OCI-LY3 (cell line): ENCODE measurements around the gene CASP7.

ENCODE experiments used
- H2AFZ ChIP-seq: fragments of 200-600, 300-600 bp; shearing (Covaris generic); 2 replicates; pipeline ENCODE4 v1.6.0; 2014; ENCODE audit warnings: antibody characterized with exemption, low read depth, low read length
- H3K27ac ChIP-seq: fragments of 200-600, 300-600 bp; sonication (generic); 2 replicates; pipeline ENCODE4 v1.5.1; 2014; ENCODE audit warnings: mild to moderate bottlenecking, low read length, moderate library complexity, mixed read lengths
- H3K27me3 ChIP-seq: fragments of 200-600, 300-600 bp; sonication (generic); 2 replicates; pipeline ENCODE4 v1.6.1; 2014; ENCODE audit warnings: low read depth, low read length, mixed read lengths
- H3K36me3 ChIP-seq: fragments of 200-600, 300-600 bp; sonication (generic); replicated peaks from 2 replicates; pipeline ENCODE3; 2014; ENCODE audit warnings: low read depth, low read length, mixed read lengths
- H3K4me1 ChIP-seq: fragments of 300-600, 200-600 bp; sonication (generic); 2 replicates; pipeline ENCODE4 v1.6.1; 2014; ENCODE audit warnings: low read length, mixed read lengths
- H3K4me2 ChIP-seq: fragments of 200-600, 300-600 bp; sonication (generic); 2 replicates; pipeline ENCODE4 v1.6.1; 2014; ENCODE audit warnings: low read length, mixed read lengths
- H3K4me3 ChIP-seq: fragments of 300-600, 200-600 bp; sonication (generic); 2 replicates; pipeline ENCODE4 v1.5.1; 2014; ENCODE audit warnings: antibody characterized with exemption, mild to moderate bottlenecking, low read length, moderate library complexity
- H3K79me2 ChIP-seq: fragments of 300-600, 200-600 bp; shearing (Covaris generic); 2 replicates; pipeline ENCODE4 v1.6.1; 2014; ENCODE audit warnings: mild to moderate bottlenecking, low read length, mixed read lengths
- H3K9ac ChIP-seq: fragments of 300-600, 200-600 bp; shearing (Covaris generic); 2 replicates; pipeline ENCODE4 v1.6.0; 2014; ENCODE audit warnings: mild to moderate bottlenecking, low read length, moderate library complexity
- H3K9me3 ChIP-seq: fragments of 200-600, 300-600 bp; shearing (Covaris generic); 2 replicates; pipeline ENCODE4 v1.6.1; 2014; ENCODE audit warnings: low read length, mixed read lengths; ENCODE audit not compliant: insufficient read depth
- H4K20me1 ChIP-seq: fragments of 200-600, 300-600 bp; sonication (generic); 2 replicates; pipeline ENCODE4 v1.6.1; 2016; ENCODE audit warnings: low read length, mixed read lengths; ENCODE audit not compliant: insufficient read depth
- EZH2phosphoT487 ChIP-seq: fragments of 200-600 bp; shearing (Covaris generic); IDR thresholded peaks from 2 replicates; pipeline ENCODE4 v1.6.1; 2018; ENCODE audit warnings: antibody characterized with exemption, mixed run types, low read depth
- TF ChIP-seq, protein P1 (sequence below): fragments of 200-600, 300-600 bp; sonication (generic); IDR thresholded peaks from 2 replicates; pipeline ENCODE4 v1.5.1; 2014; ENCODE audit warnings: antibody characterized with exemption, low read length, low read depth

The CASP7 gene

DNA sequence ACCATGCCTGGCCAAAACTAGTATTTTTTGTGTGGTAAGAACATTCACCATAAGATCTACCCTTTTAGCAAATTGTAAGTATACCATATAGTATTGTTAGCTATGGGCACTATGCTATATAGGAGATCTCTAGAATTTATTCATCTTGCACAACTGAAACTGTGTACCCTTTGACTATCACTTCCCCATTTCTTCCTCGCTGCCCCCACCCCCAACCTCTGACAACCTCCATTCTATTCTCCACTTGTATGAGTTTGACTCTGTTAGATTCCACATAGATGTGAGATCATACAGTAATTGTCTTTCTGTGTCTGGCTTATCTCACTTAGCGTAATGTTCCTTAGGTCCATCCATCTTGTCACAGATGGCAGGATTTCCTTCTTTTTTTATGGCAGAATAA, 3.6 kb downstream of the CASP7 start:
- Histone ChIP-seq H3K27me3 (peaks cover 2% of the 10 kb centered on the region; the same call in 1 of the 2 replicates), H3K9me3 (peaks cover 8% of the 10 kb centered on the region; the same call in 1 of the 2 replicates), H4K20me1 (peaks cover 13% of the 10 kb centered on the region), H3K36me3 (peaks cover 6% of the 10 kb centered on the region), H3K79me2 (no peaks in the 10 kb centered on the region), H3K4me3 (no peak overlapping the region), H3K9ac (no peak overlapping the region), H2AFZ (no peak overlapping the region), H3K4me2 (no peak overlapping the region), H3K27ac (no peak overlapping the region), H3K4me1 (peaks cover 33% of the 10 kb centered on the region)
- TF ChIP-seq, protein P1, sequence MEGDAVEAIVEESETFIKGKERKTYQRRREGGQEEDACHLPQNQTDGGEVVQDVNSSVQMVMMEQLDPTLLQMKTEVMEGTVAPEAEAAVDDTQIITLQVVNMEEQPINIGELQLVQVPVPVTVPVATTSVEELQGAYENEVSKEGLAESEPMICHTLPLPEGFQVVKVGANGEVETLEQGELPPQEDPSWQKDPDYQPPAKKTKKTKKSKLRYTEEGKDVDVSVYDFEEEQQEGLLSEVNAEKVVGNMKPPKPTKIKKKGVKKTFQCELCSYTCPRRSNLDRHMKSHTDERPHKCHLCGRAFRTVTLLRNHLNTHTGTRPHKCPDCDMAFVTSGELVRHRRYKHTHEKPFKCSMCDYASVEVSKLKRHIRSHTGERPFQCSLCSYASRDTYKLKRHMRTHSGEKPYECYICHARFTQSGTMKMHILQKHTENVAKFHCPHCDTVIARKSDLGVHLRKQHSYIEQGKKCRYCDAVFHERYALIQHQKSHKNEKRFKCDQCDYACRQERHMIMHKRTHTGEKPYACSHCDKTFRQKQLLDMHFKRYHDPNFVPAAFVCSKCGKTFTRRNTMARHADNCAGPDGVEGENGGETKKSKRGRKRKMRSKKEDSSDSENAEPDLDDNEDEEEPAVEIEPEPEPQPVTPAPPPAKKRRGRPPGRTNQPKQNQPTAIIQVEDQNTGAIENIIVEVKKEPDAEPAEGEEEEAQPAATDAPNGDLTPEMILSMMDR = no peak
- TF ChIP-seq EZH2phosphoT487 = no peak

DNA sequence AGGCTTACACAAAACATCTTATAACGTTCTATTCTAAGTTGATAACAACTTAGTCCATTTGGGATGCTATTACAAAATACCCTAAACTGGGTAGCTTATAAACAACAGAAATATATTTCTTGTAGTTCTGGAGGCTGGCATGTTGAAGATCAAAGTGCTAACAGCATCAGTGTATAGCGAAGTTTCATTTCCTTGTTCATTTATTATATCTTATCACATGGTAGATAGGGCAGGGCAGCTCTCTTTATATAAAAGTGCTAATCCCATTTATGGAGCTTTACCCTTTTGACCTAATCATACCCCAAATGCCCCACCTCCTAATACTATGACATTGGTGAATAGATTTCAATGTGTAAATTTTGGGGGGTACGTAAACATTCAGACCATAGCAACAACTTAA, 6.3 kb downstream of the CASP7 start:
- H3K4me1 ChIP-seq = peaks cover 23% of the 10 kb centered on the region
- no peak for TF ChIP-seq EZH2phosphoT487
- H3K79me2 ChIP-seq = no peaks in the 10 kb centered on the region
- H3K27me3 ChIP-seq = no peaks in the 10 kb centered on the region; the same call in 1 of the 2 replicates
- peaks cover 12% of the 10 kb centered on the region for H4K20me1 ChIP-seq
- no peak overlapping the region for H3K4me3 ChIP-seq
- no peak overlapping the region for H3K9ac ChIP-seq
- H2AFZ ChIP-seq = no peak overlapping the region
- H3K27ac ChIP-seq = no peak overlapping the region
- no peak overlapping the region for H3K4me2 ChIP-seq
- peaks cover 6% of the 10 kb centered on the region for H3K36me3 ChIP-seq
- peaks cover 8% of the 10 kb centered on the region; the same call in 1 of the 2 replicates for H3K9me3 ChIP-seq

DNA sequence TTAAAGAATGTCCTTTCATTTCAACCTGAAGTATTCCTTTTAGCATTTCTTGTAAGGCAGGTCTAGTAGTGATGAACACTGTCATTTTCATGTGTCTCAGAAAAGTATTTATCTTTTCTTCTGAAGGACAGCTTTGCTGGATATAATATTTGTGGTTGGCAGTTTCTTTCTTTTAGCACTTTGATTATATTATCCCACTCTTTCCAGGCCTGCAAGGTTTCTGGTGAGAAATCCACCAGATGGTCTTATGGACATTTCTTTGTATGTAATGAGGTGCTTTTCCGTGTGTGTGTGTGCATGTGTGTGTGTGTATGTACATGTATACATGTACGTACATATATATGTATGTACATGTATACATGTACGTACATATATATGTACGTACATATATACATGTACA, 7.3 kb downstream of the CASP7 start:
- peaks cover 14% of the 10 kb centered on the region for H3K4me1 ChIP-seq
- no peak for TF ChIP-seq EZH2phosphoT487
- TF ChIP-seq, protein P1 = no peak
- H3K9me3 ChIP-seq = peaks cover 8% of the 10 kb centered on the region; the same call in 1 of the 2 replicates
- H3K27me3 ChIP-seq = no peaks in the 10 kb centered on the region; the same call in 1 of the 2 replicates
- no peak overlapping the region for H2AFZ ChIP-seq
- H4K20me1 ChIP-seq = peaks cover 7% of the 10 kb centered on the region; the same call in 1 of the 2 replicates
- H3K27ac ChIP-seq = no peak overlapping the region
- H3K9ac ChIP-seq = no peak overlapping the region
- no peak overlapping the region for H3K4me3 ChIP-seq
- H3K79me2 ChIP-seq = no peaks in the 10 kb centered on the region
- H3K36me3 ChIP-seq = peaks cover 6% of the 10 kb centered on the region
- no peak overlapping the region for H3K4me2 ChIP-seq

DNA sequence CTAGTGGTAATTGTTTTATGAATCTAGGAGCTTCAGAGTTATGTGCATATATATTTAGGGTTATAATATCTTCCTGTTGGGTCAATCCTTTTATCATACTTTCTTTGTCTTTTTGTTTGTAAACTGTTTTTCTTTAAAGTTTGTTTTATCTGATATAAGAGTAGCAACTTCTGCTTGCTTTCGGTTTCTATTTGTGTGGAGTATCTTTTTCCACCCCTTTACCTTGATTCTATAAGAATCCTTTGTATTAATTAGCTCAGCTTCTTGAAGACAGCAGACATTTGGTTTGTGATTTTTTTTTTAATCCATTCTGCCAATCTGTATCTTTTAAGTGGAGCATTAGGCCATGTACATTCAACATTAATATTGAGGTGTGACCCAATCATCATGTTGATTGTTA, 9.3 kb downstream of the CASP7 start:
- Histone ChIP-seq H3K9me3 (peaks cover 9% of the 10 kb centered on the region; the same call in 1 of the 2 replicates), H3K36me3 (no peaks in the 10 kb centered on the region), H3K4me3 (no peak overlapping the region), H3K27me3 (no peaks in the 10 kb centered on the region; the same call in 1 of the 2 replicates), H2AFZ (no peak overlapping the region), H4K20me1 (no peaks in the 10 kb centered on the region), H3K4me2 (no peak overlapping the region), H3K79me2 (no peaks in the 10 kb centered on the region), H3K4me1 (no peaks in the 10 kb centered on the region), H3K27ac (no peak overlapping the region), H3K9ac (no peak overlapping the region)
- TF ChIP-seq EZH2phosphoT487 = no peak
- TF ChIP-seq, protein P1 = no peak
